H9 (cell line): ENCODE measurements around the gene KIF21B. TPM values are rescaled to one million over a fixed set of nuclear protein-coding genes. Genes with fewer than 3 reads are reported as not detected.

Source experiments
- DNase-seq: peaks from one replicate; pipeline ENCODE4 v3.0.0-alpha.2; 2017
- H2AFZ ChIP-seq: one replicate; pipeline ENCODE4 v1.6.1; 2013; ENCODE audit warnings: mild to moderate bottlenecking, low read length, control low read depth, moderate library complexity
- H2AK5ac ChIP-seq: 2 replicates; pipeline ENCODE4 v1.6.1; 2013; ENCODE audit warnings: low read length, control low read depth, mixed read lengths; ENCODE audit not compliant: insufficient read length
- H2BK120ac ChIP-seq: one replicate; pipeline ENCODE4 v1.6.1; 2013; ENCODE audit warnings: low read depth, mild to moderate bottlenecking, low read length, control low read depth, inconsistent platforms; ENCODE audit not compliant: poor library complexity, severe bottlenecking
- H2BK12ac ChIP-seq: 2 replicates; pipeline ENCODE4 v1.6.1; 2013; ENCODE audit warnings: low read length, control low read depth, mixed read lengths, low read depth; ENCODE audit not compliant: insufficient read length
- H2BK15ac ChIP-seq: 2 replicates; pipeline ENCODE4 v1.6.1; 2013; ENCODE audit warnings: low read depth, low read length, control low read depth
- H2BK20ac ChIP-seq: one replicate; pipeline ENCODE4 v1.6.1; 2013; ENCODE audit warnings: low read depth, mild to moderate bottlenecking, low read length, control low read depth, inconsistent platforms; ENCODE audit not compliant: poor library complexity, severe bottlenecking
- H2BK5ac ChIP-seq: 2 replicates; pipeline ENCODE4 v1.6.1; 2013; ENCODE audit warnings: low read length, control low read depth, mixed read lengths; ENCODE audit not compliant: insufficient read length
- H3K14ac ChIP-seq: 2 replicates; pipeline ENCODE4 v1.6.1; 2013; ENCODE audit warnings: low read length, control low read depth; ENCODE audit not compliant: insufficient read depth
- H3K18ac ChIP-seq: 2 replicates; pipeline ENCODE4 v1.6.1; 2013; ENCODE audit warnings: low read depth, mild to moderate bottlenecking, mixed read lengths, low read length, control low read depth; ENCODE audit not compliant: insufficient read length
- H3K23ac ChIP-seq: 2 replicates; pipeline ENCODE4 v1.6.1; 2013; ENCODE audit warnings: low read length, control low read depth, mixed read lengths, low read depth; ENCODE audit not compliant: insufficient read length
- H3K23me2 ChIP-seq: 2 replicates; pipeline ENCODE4 v1.6.1; 2013; ENCODE audit warnings: low read depth, mild to moderate bottlenecking, mixed read lengths, low read length, control low read depth; ENCODE audit not compliant: insufficient read length, poor library complexity, severe bottlenecking
- H3K27ac ChIP-seq: 2 replicates; pipeline ENCODE4 v1.5.1; 2013; ENCODE audit warnings: low read length, control low read depth, mixed read lengths, low read depth; ENCODE audit not compliant: insufficient read length
- H3K27me3 ChIP-seq: 2 replicates; pipeline ENCODE4 v1.6.1; 2013; ENCODE audit warnings: low read length, control low read depth, inconsistent platforms; ENCODE audit not compliant: insufficient read depth
- H3K4ac ChIP-seq: 2 replicates; pipeline ENCODE4 v1.6.1; 2013; ENCODE audit warnings: low read depth, mild to moderate bottlenecking, control low read depth, inconsistent platforms, low read length, moderate library complexity
- H3K4me1 ChIP-seq: 2 replicates; pipeline ENCODE4 v1.6.1; 2013; ENCODE audit warnings: low read length, control low read depth, inconsistent platforms; ENCODE audit not compliant: insufficient read depth
- H3K4me2 ChIP-seq: 2 replicates; pipeline ENCODE4 v1.6.1; 2013; ENCODE audit warnings: low read length, control low read depth, mixed read lengths; ENCODE audit not compliant: insufficient read length, insufficient read depth
- H3K56ac ChIP-seq: 2 replicates; pipeline ENCODE4 v1.6.1; 2013; ENCODE audit warnings: low read depth, mild to moderate bottlenecking, mixed read lengths, low read length, control low read depth; ENCODE audit not compliant: insufficient read length
- H3K79me1 ChIP-seq: 2 replicates; pipeline ENCODE4 v1.6.1; 2013; ENCODE audit warnings: low read depth, mild to moderate bottlenecking, moderate library complexity, low read length, control low read depth, inconsistent platforms; ENCODE audit not compliant: insufficient read depth, poor library complexity, severe bottlenecking
- H3K79me2 ChIP-seq: 2 replicates; pipeline ENCODE4 v1.6.1; 2013; ENCODE audit warnings: low read length, control low read depth, inconsistent platforms; ENCODE audit not compliant: insufficient read depth
- H3K9ac ChIP-seq: 2 replicates; pipeline ENCODE4 v1.6.1; 2013; ENCODE audit warnings: low read length, control low read depth, mixed read lengths; ENCODE audit not compliant: insufficient read length; ENCODE audit errors: extremely low read depth
- H3K9me3 ChIP-seq: one replicate; pipeline ENCODE4 v1.6.1; 2013; ENCODE audit warnings: low read depth, low read length, inconsistent platforms; ENCODE audit not compliant: control insufficient read depth
- H3T11ph ChIP-seq: one replicate; pipeline ENCODE4 v1.6.1; 2013; ENCODE audit warnings: mild to moderate bottlenecking, low read length, control low read depth, inconsistent platforms
- H4K20me1 ChIP-seq: one replicate; pipeline ENCODE4 v1.6.1; 2013; ENCODE audit not compliant: control insufficient read depth, insufficient read length, insufficient read depth
- H4K5ac ChIP-seq: 2 replicates; pipeline ENCODE4 v1.6.1; 2013; ENCODE audit warnings: low read depth, mild to moderate bottlenecking, mixed read lengths, low read length, control low read depth; ENCODE audit not compliant: insufficient read length
- H4K8ac ChIP-seq: replicated peaks from 2 replicates; pipeline ENCODE4 v1.6.1; 2013; ENCODE audit warnings: low read length, control low read depth, mixed read lengths, low read depth; ENCODE audit not compliant: insufficient read length
- H4K91ac ChIP-seq: 2 replicates; pipeline ENCODE4 v1.6.1; 2013; ENCODE audit warnings: low read depth, mild to moderate bottlenecking, moderate library complexity, mixed read lengths, low read length, control low read depth; ENCODE audit not compliant: insufficient read length
- H3K27ac Mint-ChIP-seq, 3 experiments: 2 replicates in 2 of 3; 3 replicates in 1 of 3; pipeline ENCODE4 v1.8.0; 2020 to 2021; ENCODE audit warnings: mixed read lengths in 3 of 3, mild to moderate bottlenecking in 1 of 3, moderate library complexity in 1 of 3
- H3K27me3 Mint-ChIP-seq: 2 replicates; pipeline ENCODE4 v1.8.0; 2021; ENCODE audit warnings: low read depth, mild to moderate bottlenecking, moderate library complexity, mixed read lengths
- H3K36me3 Mint-ChIP-seq, 3 experiments: 2 replicates in 2 of 3; 3 replicates in 1 of 3; pipeline ENCODE4 v1.8.0; 2020 to 2021; ENCODE audit warnings: low read depth in 3 of 3, mixed read lengths in 3 of 3; ENCODE audit not compliant: insufficient read depth in 1 of 3
- H3K4me1 Mint-ChIP-seq, 2 experiments: 2 replicates each; pipeline ENCODE4 v1.8.0; 2020; ENCODE audit warnings: mixed read lengths in 2 of 2
- H3K4me3 Mint-ChIP-seq, 2 experiments: 2 replicates in 1 of 2; 3 replicates in 1 of 2; pipeline ENCODE4 v1.8.0; 2020 to 2021; ENCODE audit warnings: mild to moderate bottlenecking in 2 of 2, mixed read lengths in 2 of 2, moderate library complexity in 1 of 2
- H3K9me3 Mint-ChIP-seq, 2 experiments: 2 replicates in 1 of 2; 3 replicates in 1 of 2; pipeline ENCODE4 v1.8.0; 2020; ENCODE audit warnings: mild to moderate bottlenecking in 2 of 2, mixed read lengths in 2 of 2, moderate library complexity in 1 of 2
- WGBS: extraction: QIAGEN DNeasy Blood & Tissue Kit; methylation state at CpG from one replicate; pipeline ENCODE4 v1.1.7; 2013; ENCODE audit warnings: missing lambda C conversion rate, low lambda C conversion rate, mixed read lengths; ENCODE audit not compliant: insufficient read length; ENCODE audit errors: extremely low coverage; 5-methylcytosine and 5-hydroxymethylcytosine counted together
- total RNA-seq: library from RNA; stranded (reverse); gene quantifications from 2 replicates; pipeline ENCODE4 v1.2.1, GENCODE V29; 2021
- TF ChIP-seq, protein P1 (sequence below): fragments of 200-600 bp; sonication (generic); conservative IDR thresholded peaks from 3 replicates; pipeline ENCODE4 v1.8.0; 2021; ENCODE audit warnings: antibody characterized with exemption, mild to moderate bottlenecking

Gene KIF21B
- total RNA-seq, 1 experiment from 2014 or later, result 7.5 TPM

GRCh38 chr1:201072149-201072548, 48.6 kb upstream of the KIF21B start:
- no peak overlapping the region for H3K18ac ChIP-seq
- no peaks in the 10 kb centered on the region for H3K4me1 ChIP-seq
- H3K79me2 ChIP-seq, result no peaks in the 10 kb centered on the region
- no peaks in the 10 kb centered on the region for H3K9me3 ChIP-seq
- H3K79me1 ChIP-seq, result no peaks in the 10 kb centered on the region
- no peak for DNase-seq
- H3T11ph ChIP-seq, result no peak overlapping the region
- H3K4ac ChIP-seq, result no peak overlapping the region
- no peak overlapping the region for H2AK5ac ChIP-seq
- no peaks in the 10 kb centered on the region for H3K23me2 ChIP-seq
- no peak overlapping the region for H2BK20ac ChIP-seq
- H2BK15ac ChIP-seq, result no peak overlapping the region
- H3K4me1 Mint-ChIP-seq, result peaks cover 6 to 17% of the 10 kb centered on the region in 2 experiments; a peak in 3 of 4 replicates
- no peak overlapping the region for H3K27ac ChIP-seq
- H2AFZ ChIP-seq, result no peak overlapping the region
- no peak overlapping the region for H2BK12ac ChIP-seq
- no peak overlapping the region for H3K9ac ChIP-seq
- H3K27ac Mint-ChIP-seq, result no peak overlapping the region
- H3K36me3 Mint-ChIP-seq, result no peaks in the 10 kb centered on the region
- H2BK5ac ChIP-seq, result no peak overlapping the region
- no peaks in the 10 kb centered on the region for H4K20me1 ChIP-seq
- H4K5ac ChIP-seq, result no peak overlapping the region
- no peak overlapping the region for H3K14ac ChIP-seq
- H3K9me3 Mint-ChIP-seq, result no peaks in the 10 kb centered on the region
- H3K27me3 ChIP-seq, result no peaks in the 10 kb centered on the region
- no peak overlapping the region for H4K91ac ChIP-seq
- no peak overlapping the region for H3K56ac ChIP-seq
- TF ChIP-seq, protein P1, sequence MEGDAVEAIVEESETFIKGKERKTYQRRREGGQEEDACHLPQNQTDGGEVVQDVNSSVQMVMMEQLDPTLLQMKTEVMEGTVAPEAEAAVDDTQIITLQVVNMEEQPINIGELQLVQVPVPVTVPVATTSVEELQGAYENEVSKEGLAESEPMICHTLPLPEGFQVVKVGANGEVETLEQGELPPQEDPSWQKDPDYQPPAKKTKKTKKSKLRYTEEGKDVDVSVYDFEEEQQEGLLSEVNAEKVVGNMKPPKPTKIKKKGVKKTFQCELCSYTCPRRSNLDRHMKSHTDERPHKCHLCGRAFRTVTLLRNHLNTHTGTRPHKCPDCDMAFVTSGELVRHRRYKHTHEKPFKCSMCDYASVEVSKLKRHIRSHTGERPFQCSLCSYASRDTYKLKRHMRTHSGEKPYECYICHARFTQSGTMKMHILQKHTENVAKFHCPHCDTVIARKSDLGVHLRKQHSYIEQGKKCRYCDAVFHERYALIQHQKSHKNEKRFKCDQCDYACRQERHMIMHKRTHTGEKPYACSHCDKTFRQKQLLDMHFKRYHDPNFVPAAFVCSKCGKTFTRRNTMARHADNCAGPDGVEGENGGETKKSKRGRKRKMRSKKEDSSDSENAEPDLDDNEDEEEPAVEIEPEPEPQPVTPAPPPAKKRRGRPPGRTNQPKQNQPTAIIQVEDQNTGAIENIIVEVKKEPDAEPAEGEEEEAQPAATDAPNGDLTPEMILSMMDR, result no peak
- no peak overlapping the region for H3K23ac ChIP-seq
- H4K8ac ChIP-seq, result no peak overlapping the region
- WGBS, result no CpG with 5 or more reads among the region's 5 CpGs
- H3K4me2 ChIP-seq, result no peak overlapping the region
- H3K4me3 Mint-ChIP-seq, result no peak overlapping the region
- H2BK120ac ChIP-seq, result no peak overlapping the region
- peaks cover 13% of the 10 kb centered on the region for H3K27me3 Mint-ChIP-seq
